MM.1S (cell line): ENCODE results near the gene BSG.

Experiments
- DNase-seq: peaks from one replicate; pipeline ENCODE4 v3.0.0-alpha.2; 2015
- H2AFZ ChIP-seq: fragments of 300-600 bp; sonication (generic); 2 replicates; pipeline ENCODE4 v1.6.0; 2016; ENCODE audit warnings: antibody characterized with exemption, low read length
- H3F3A ChIP-seq: fragments of 300-600 bp; sonication (generic); 2 replicates; pipeline ENCODE4 v1.6.1; 2016; ENCODE audit warnings: mild to moderate bottlenecking, antibody characterized with exemption, low read length, moderate library complexity, mixed read lengths; ENCODE audit not compliant: insufficient read depth
- H3K27ac ChIP-seq: fragments of 300-600 bp; sonication (generic); 2 replicates; pipeline ENCODE4 v1.5.1; 2016; ENCODE audit warnings: mild to moderate bottlenecking, low read length
- H3K27me3 ChIP-seq: fragments of 300-600 bp; sonication (generic); replicated peaks from 2 replicates; pipeline ENCODE4 v1.6.0; 2016; ENCODE audit warnings: low read length; ENCODE audit not compliant: insufficient read depth
- H3K36me3 ChIP-seq: fragments of 300-600 bp; sonication (generic); replicated peaks from 2 replicates; pipeline ENCODE4 v1.6.1; 2016; ENCODE audit warnings: mild to moderate bottlenecking, low read length, mixed read lengths; ENCODE audit not compliant: insufficient read depth
- H3K4me1 ChIP-seq: fragments of 300-600 bp; sonication (generic); 2 replicates; pipeline ENCODE4 v1.6.1; 2016; ENCODE audit warnings: low read length, mixed read lengths
- H3K4me2 ChIP-seq: fragments of 300-600 bp; sonication (generic); 2 replicates; pipeline ENCODE4 v1.6.0; 2016; ENCODE audit warnings: low read depth, low read length
- H3K4me3 ChIP-seq: fragments of 300-600 bp; sonication (generic); 2 replicates; pipeline ENCODE4 v1.5.1; 2016; ENCODE audit warnings: low read length, mixed read lengths
- H3K79me2 ChIP-seq: fragments of 300-600 bp; sonication (generic); 2 replicates; pipeline ENCODE4 v1.6.1; 2016; ENCODE audit warnings: mixed run types, low read length, mixed read lengths
- H3K9ac ChIP-seq: fragments of 300-600 bp; sonication (generic); 2 replicates; pipeline ENCODE4 v1.6.1; 2016; ENCODE audit warnings: low read length, mixed read lengths
- H3K9me2 ChIP-seq: fragments of 300-600 bp; sonication (generic); replicated peaks from 2 replicates; pipeline ENCODE4 v1.6.1; 2016; ENCODE audit warnings: mild to moderate bottlenecking, low read length, mixed read lengths; ENCODE audit not compliant: insufficient read depth
- H3K9me3 ChIP-seq: fragments of 300-600 bp; sonication (generic); replicated peaks from 2 replicates; pipeline ENCODE4 v1.6.1; 2016; ENCODE audit warnings: mild to moderate bottlenecking, low read length, mixed read lengths; ENCODE audit not compliant: insufficient read depth
- H4K20me1 ChIP-seq: fragments of 300-600 bp; sonication (generic); 2 replicates; pipeline ENCODE4 v1.6.1; 2016; ENCODE audit warnings: mild to moderate bottlenecking, low read length, moderate library complexity, mixed read lengths; ENCODE audit not compliant: insufficient read depth
- EZH2 ChIP-seq: fragments of 300-600 bp; sonication (generic); optimal IDR thresholded peaks from 2 replicates; pipeline ENCODE3; 2017; ENCODE audit warnings: low read depth, mild to moderate bottlenecking, antibody characterized with exemption, low read length, mixed read lengths
- EZH2phosphoT487 ChIP-seq: fragments of 300-600 bp; sonication (generic); IDR thresholded peaks from 2 replicates; pipeline ENCODE4 v1.6.1; 2018; ENCODE audit warnings: antibody characterized with exemption, low read length
- TF ChIP-seq, protein P1 (sequence below): fragments of 300-600 bp; sonication (generic); IDR thresholded peaks from 2 replicates; pipeline ENCODE4 v1.5.1; 2016; ENCODE audit warnings: antibody characterized with exemption, low read length, mixed read lengths

Gene BSG

DNA sequence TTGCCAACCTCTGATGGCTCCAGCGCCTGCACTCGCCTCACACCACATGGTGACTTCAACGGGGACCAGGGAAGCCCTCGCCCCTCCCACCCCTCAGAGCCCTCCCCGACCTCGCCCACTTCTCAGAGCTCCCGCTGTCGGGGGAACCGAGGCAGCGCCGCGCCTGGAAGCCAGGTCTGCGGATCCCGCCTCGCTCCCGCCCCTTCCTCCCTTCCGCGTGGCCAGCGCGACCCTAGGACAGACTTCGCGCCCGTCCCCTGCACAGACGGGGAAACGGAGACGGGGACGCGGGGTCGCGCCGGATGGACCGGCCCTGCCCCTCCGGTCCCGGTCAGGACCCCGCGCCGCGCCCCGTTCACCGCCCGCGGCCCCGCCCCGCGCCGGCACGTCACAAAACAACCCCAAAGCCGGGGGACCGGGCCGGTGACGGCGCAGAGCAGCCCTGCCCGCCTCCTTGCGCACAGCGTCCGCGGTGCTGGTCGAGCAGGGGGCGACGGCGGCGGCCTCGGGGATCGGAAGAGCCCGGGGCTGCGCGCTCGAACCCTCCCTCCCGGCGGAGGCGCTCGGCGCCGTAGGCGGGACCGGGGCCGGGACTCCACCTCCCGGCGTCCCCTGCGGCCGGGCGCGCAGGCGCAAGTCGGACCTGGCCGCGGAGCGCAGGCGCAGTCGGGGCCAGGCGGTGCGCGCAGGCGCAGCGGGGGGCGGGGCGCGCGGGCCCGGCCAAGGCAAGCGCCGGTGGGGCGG, 41.2 kb upstream of the BSG start:
- Histone ChIP-seq H3K9me3 (no peaks in the 10 kb centered on the region), H4K20me1 (no peaks in the 10 kb centered on the region), H3K9ac (peak overlapping the region; percentile 70), H3K4me2 (peak overlapping the region; percentile 99), H3K9me2 (no peaks in the 10 kb centered on the region), H3K27me3 (peaks cover 32% of the 10 kb centered on the region), H3F3A (no peaks in the 10 kb centered on the region), H3K4me3 (peak overlapping the region; percentile 90), H3K4me1 (peaks cover 7% of the 10 kb centered on the region), H3K27ac (peak overlapping the region; percentile 25; the same call in 1 of the 2 replicates), H3K79me2 (peaks cover 35% of the 10 kb centered on the region), H2AFZ (peak overlapping the region; percentile 89), H3K36me3 (no peaks in the 10 kb centered on the region)
- TF ChIP-seq, protein P1, sequence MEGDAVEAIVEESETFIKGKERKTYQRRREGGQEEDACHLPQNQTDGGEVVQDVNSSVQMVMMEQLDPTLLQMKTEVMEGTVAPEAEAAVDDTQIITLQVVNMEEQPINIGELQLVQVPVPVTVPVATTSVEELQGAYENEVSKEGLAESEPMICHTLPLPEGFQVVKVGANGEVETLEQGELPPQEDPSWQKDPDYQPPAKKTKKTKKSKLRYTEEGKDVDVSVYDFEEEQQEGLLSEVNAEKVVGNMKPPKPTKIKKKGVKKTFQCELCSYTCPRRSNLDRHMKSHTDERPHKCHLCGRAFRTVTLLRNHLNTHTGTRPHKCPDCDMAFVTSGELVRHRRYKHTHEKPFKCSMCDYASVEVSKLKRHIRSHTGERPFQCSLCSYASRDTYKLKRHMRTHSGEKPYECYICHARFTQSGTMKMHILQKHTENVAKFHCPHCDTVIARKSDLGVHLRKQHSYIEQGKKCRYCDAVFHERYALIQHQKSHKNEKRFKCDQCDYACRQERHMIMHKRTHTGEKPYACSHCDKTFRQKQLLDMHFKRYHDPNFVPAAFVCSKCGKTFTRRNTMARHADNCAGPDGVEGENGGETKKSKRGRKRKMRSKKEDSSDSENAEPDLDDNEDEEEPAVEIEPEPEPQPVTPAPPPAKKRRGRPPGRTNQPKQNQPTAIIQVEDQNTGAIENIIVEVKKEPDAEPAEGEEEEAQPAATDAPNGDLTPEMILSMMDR = peak; percentile 9; the same call in 1 of the 2 replicates
- TF ChIP-seq EZH2phosphoT487 = no peak
- DNase-seq = peak; percentile 94

DNA sequence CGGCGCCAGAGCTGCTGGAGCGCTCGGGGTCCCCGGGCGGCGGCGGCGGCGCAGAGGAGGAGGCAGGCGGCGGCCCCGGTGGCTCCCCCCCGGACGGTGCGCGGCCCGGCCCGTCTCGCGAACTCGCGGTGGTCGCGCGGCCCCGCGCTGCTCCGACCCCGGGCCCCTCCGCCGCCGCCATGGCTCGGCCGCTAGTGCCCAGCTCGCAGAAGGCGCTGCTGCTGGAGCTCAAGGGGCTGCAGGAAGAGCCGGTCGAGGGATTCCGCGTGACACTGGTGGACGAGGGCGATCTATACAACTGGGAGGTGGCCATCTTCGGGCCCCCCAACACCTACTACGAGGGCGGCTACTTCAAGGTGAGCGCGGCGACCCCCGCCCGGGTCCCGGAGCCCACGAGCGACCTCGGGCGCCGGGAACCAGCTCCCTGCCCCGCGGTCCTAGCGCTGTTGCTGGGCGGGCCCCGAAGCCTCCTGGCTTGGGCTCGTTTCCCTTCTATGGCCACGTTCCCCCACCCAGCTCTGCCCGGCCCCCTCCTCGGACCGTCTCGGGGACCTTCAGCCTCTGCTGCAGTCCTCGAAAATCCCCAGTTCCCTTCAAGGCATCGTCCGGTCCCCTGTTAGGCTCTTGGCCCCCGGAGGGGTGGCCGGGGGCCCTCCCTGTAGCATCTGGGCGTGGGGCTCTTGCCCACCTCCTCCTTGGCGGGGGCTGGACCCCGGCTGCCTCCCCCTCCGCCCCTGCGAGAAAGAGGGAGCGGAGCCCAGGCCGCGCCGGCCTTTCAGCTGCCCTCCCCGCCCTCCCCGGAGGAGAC, 40.4 kb upstream of the BSG start, which contains the start of gene CDC34:
TSS of gene CDC34 (plus strand) at position 8 of the 808 bp plus-strand sequence. CDS start at position 180, 172 bp downstream.
- Histone ChIP-seq H3K4me1 (peaks cover 7% of the 10 kb centered on the region), H3K4me2 (peak within 1 kb of the TSS; percentile 99), H4K20me1 (no peaks in the 10 kb centered on the region), H2AFZ (peak within 1 kb of the TSS; percentile 89), H3K9me3 (no peaks in the 10 kb centered on the region), H3K27ac (peak within 1 kb of the TSS; percentile 25; the same call in 1 of the 2 replicates), H3K27me3 (peaks cover 24% of the 10 kb centered on the region), H3K4me3 (peak within 1 kb of the TSS; percentile 90), H3F3A (no peaks in the 10 kb centered on the region), H3K9ac (peak within 1 kb of the TSS; percentile 70), H3K79me2 (peaks cover 35% of the 10 kb centered on the region), H3K9me2 (no peaks in the 10 kb centered on the region), H3K36me3 (no peaks in the 10 kb centered on the region)
- no peak for DNase-seq
- TF ChIP-seq, protein P1 = no peak
- TF ChIP-seq EZH2 (no peak), EZH2phosphoT487 (no peak)

DNA sequence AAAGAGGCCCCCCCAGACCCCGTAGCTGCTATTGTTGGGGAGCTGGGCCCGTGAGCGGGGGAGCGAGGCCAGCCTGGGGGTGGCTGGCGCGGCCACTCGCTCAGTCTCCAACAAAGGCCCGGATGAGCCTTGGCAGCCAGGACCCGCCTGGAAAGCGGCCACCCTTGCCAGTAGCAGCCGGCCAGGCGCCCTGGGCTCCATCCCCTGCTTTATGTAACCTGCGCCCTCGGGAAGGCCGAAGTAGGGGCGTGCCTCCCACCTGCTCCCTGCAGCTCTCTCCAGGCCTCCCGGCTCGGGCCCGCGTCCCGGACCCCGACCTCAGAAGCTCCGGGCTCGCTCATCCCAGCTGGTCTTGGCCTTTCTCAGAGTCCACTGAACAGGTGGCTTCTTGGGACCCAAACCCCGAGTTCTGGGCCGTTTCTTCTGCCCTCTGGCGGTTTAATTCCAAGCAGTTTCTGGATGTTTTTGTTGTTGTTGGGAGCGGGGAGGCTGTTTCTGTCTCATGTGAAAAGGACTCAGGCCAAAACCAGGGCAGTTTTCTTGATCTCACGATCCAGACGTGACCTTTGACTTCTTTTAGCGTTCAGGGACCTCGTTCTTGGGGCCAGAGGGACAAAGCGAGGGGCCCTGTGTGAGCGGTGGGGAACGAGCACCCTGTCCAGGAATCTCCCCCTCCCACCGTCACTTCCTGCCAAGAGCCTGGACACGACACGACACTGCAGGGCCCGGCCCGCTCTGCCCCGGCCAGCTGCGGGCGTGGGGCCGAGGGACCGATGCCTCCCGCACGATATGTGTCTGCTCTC, 39.6 kb upstream of the BSG start:
- Histone ChIP-seq H3K4me3 (peak overlapping the region; percentile 86), H3K27ac (peak overlapping the region; percentile 10; the same call in 1 of the 2 replicates)
- peak; percentile 64 for DNase-seq

More for the DNA sequence above, 39.6 kb upstream of the BSG start:
- peak overlapping the region; percentile 66; the same call in 1 of the 2 replicates for H3K9ac ChIP-seq
- peak overlapping the region; percentile 4; the same call in 1 of the 2 replicates for H2AFZ ChIP-seq
- H3F3A ChIP-seq = no peaks in the 10 kb centered on the region
- no peaks in the 10 kb centered on the region for H3K9me3 ChIP-seq
- TF ChIP-seq, protein P1 = peak; percentile 67
- no peak for TF ChIP-seq EZH2phosphoT487
- no peaks in the 10 kb centered on the region for H3K9me2 ChIP-seq
- peaks cover 35% of the 10 kb centered on the region for H3K79me2 ChIP-seq
- peaks cover 16% of the 10 kb centered on the region for H3K27me3 ChIP-seq
- H3K4me2 ChIP-seq = peak overlapping the region; percentile 96
- no peaks in the 10 kb centered on the region for H3K36me3 ChIP-seq
- H4K20me1 ChIP-seq = no peaks in the 10 kb centered on the region
- H3K4me1 ChIP-seq = peaks cover 7% of the 10 kb centered on the region
